ENCODE data around the gene MIEF2.

DNA sequence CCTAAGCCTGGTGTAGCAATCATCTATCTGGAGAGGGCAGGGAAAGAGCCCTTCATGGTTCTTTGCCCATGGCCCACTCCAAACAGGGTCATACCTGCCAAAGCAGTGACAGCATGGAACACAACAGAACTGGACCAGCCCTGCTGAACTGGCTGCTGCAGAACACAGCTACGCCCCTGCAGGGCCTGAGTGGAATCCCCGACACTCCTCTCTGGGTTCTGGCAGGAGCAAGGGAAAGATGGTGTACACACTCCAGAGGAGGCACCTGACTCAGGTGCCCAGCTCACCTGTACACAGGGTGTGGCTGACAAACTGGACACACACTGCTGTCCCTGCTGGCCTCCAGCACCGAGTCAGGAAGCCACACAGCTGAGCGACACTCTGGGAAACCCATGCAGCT lies 19.8 kb downstream of the MIEF2 start:
- TF ChIP-seq POLR2A (IDR thresholded peaks at IDR 0.05; ENCODE audit: low read depth, low read length) = no peak
- no peak for TF ChIP-seq POLR2AphosphoS5 (IDR thresholded peaks at IDR 0.05; ENCODE audit: insufficient read depth, low read depth, low read length)
- TF ChIP-seq MYC (IDR thresholded peaks at IDR 0.05; ENCODE audit: low read depth, low read length) = no peak
